GM12878 (cell line): ENCODE measurements around the gene PAX5. TPM values are rescaled to one million over a fixed set of nuclear protein-coding genes. Genes with fewer than 3 reads are reported as not detected.

Experiments
- GATAD2B ChIP-seq: fragments of 450-650 bp; conservative IDR thresholded peaks from 2 replicates; pipeline ENCODE4 v1.6.1; 2017; ENCODE audit warnings: low read depth, mild to moderate bottlenecking, moderate library complexity
- POU2F2 ChIP-seq: IDR thresholded peaks from 3 replicates; pipeline ENCODE4 v1.6.1; 2011; ENCODE audit warnings: low read depth, mild to moderate bottlenecking, low read length, borderline replicate concordance
- PRDM15 ChIP-seq: fragments of 450-650 bp; formaldehyde crosslinking; IDR thresholded peaks from 2 replicates; pipeline ENCODE4 v1.4.0; 2020; ENCODE audit warnings: mild to moderate bottlenecking, moderate library complexity
- RUNX3 ChIP-seq: IDR thresholded peaks from 2 replicates; pipeline ENCODE4 v1.6.1; 2012; ENCODE audit warnings: low read length, inconsistent platforms
- SIN3A ChIP-seq: IDR thresholded peaks from 2 replicates; pipeline ENCODE4 v1.6.1; 2012; ENCODE audit warnings: low read depth, low read length, improper control_type of control experiment
- ZNF217 ChIP-seq: fragments of 450-650 bp; IDR thresholded peaks from 2 replicates; pipeline ENCODE4 v1.6.1; 2017; ENCODE audit warnings: antibody characterized with exemption, mild to moderate bottlenecking
- ZNF592 ChIP-seq: fragments of 450-650 bp; IDR thresholded peaks from 2 replicates; pipeline ENCODE4 v1.6.1; 2017; ENCODE audit warnings: mild to moderate bottlenecking, moderate library complexity
- polyA plus RNA-seq, 11 experiments: library from polyadenylated mRNA; depleted of rRNA in 4 of 11; unstranded in 6 of 11; stranded (reverse) in 5 of 11; fragments of >200 nt; fragmentation: Nextera tagmentation in 4 of 11; fragmentation: Illumina TruSeq in 1 of 11; extraction: Ambion mirVana in 4 of 11; extraction: Trizol in 1 of 11; gene quantifications; 1 replicate in 1 of 11; 2 replicates in 10 of 11; pipeline versions ENCODE4 v1.2.1 to v1.2.3, GENCODE V29; 2011 to 2016; ENCODE audit warnings: inconsistent platforms in 2 of 11, missing spikeins in 2 of 11, low read depth in 1 of 11
- total RNA-seq, 4 experiments: library from RNA; depleted of rRNA in 3 of 4; stranded (reverse); fragments of >200 nt in 3 of 4; fragmentation: Illumina TruSeq in 1 of 4; extraction: Trizol in 1 of 4; gene quantifications; 2 replicates each; pipeline versions ENCODE4 v1.2.1 to v1.2.3, GENCODE V29; 2013 to 2021
- TF ChIP-seq, protein P1 (sequence below): IDR thresholded peaks from 2 replicates; pipeline ENCODE4 v1.6.1; 2011; ENCODE audit warnings: low read depth, low read length, improper control_type of control experiment, borderline replicate concordance

The PAX5 gene
- total and polyA plus RNA-seq, 10 of the 15 experiments (the other 5 are each of a cell fraction or from before 2014, with no cell fraction given) = 2.2 to 123 (median 31.9) TPM

DNA sequence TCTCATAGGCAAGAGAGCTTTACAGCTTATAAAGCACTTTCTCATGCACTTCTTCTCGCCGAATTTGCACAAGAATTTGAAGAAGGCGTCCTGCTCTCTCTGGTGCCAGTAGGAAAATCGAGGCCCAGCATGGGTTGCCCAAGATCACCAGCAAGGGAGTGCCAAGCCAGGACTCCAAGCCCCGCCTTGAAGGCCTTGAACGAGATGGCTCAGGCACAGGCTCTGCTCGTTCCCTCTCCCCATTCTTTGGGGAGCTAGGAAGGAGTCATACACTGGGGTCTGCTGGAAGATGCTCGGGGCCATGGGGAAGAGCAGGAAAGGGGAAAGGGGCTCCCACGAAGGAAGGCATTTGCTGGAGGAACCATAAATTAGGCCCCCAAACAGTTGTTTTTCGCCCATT, 46.7 kb downstream of the PAX5 start (continued):
- TF ChIP-seq ZNF592 (no peak), PRDM15 (CRISPR knock-in tag) (no peak), SIN3A (no peak), RUNX3 (no peak), POU2F2 (no peak), ZNF217 (no peak), GATAD2B (no peak)
- TF ChIP-seq, protein P1, sequence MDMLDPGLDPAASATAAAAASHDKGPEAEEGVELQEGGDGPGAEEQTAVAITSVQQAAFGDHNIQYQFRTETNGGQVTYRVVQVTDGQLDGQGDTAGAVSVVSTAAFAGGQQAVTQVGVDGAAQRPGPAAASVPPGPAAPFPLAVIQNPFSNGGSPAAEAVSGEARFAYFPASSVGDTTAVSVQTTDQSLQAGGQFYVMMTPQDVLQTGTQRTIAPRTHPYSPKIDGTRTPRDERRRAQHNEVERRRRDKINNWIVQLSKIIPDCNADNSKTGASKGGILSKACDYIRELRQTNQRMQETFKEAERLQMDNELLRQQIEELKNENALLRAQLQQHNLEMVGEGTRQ = no peak
- TF ChIP-seq, all 136 proteins: peak for 0
